NCI-H82 treated with DMSO at 0.1 percent for 48 hours (cell line): ENCODE data around the gene TFRC.
"Not testable (repeated sequence)": the region's sequence is repeated elsewhere in the genome, so short reads cannot be mapped to it uniquely, and the experiment has no call there.

Source experiments
- DNase-seq: peaks from one replicate; lab custom pipeline; 2025; ENCODE audit not compliant: unreplicated experiment; lab: John Stamatoyannopoulos, UW

TFRC gene

GRCh38 chr3:196007744-196008335 lies 74.0 kb downstream of the TFRC start:
- no peak for DNase-seq

GRCh38 chr3:196005338-196005737 lies 76.6 kb downstream of the TFRC start:
- DNase-seq = not testable (repeated sequence)

GRCh38 chr3:196004359-196005052 lies 77.4 kb downstream of the TFRC start:
- DNase-seq = not testable (repeated sequence)

- no peak for DNase-seq
Measured at GRCh38 chr3:196003611-196004010, 78.3 kb downstream of the TFRC start.

GRCh38 chr3:196002721-196003120 lies 79.2 kb downstream of the TFRC start:
- DNase-seq = not testable (repeated sequence)

GRCh38 chr3:196001240-196001639 lies 80.7 kb downstream of the TFRC start:
- DNase-seq = not testable (repeated sequence)

- not testable (repeated sequence) for DNase-seq
Measured at GRCh38 chr3:196000360-196000950, 81.4 kb downstream of the TFRC start.

- DNase-seq = no peak
Measured at GRCh38 chr3:195999896-196000295, 82.0 kb downstream of the TFRC start.
